Progenitor cell of endocrine pancreas (in vitro differentiated cells): ENCODE measurements around the gene GRID2. TPM values are rescaled to one million over a fixed set of nuclear protein-coding genes. Genes with fewer than 3 reads are reported as not detected.

Experiments used
- DNase-seq: peaks from one replicate; pipeline ENCODE4 v3.0.0; 2021; ENCODE audit warnings: low spot score; ENCODE audit not compliant: unreplicated experiment
- H3K27ac Mint-ChIP-seq: 2 replicates; pipeline ENCODE4 v1.8.0; 2021; ENCODE audit warnings: mild to moderate bottlenecking, moderate library complexity, mixed read lengths
- H3K27me3 Mint-ChIP-seq: 2 replicates; pipeline ENCODE4 v1.8.0; 2021; ENCODE audit warnings: mixed read lengths
- H3K36me3 Mint-ChIP-seq: 2 replicates; pipeline ENCODE4 v1.8.0; 2022; ENCODE audit warnings: mixed read lengths; ENCODE audit not compliant: insufficient read depth
- H3K4me1 Mint-ChIP-seq: 2 replicates; pipeline ENCODE4 v1.8.0; 2021; ENCODE audit warnings: low read depth, mixed read lengths
- H3K4me3 Mint-ChIP-seq: 2 replicates; pipeline ENCODE4 v1.8.0; 2021; ENCODE audit warnings: low read depth, mild to moderate bottlenecking, moderate library complexity, mixed read lengths
- H3K9me3 Mint-ChIP-seq: 2 replicates; pipeline ENCODE4 v1.8.0; 2021; ENCODE audit warnings: low read depth, mixed read lengths
- total RNA-seq: library from RNA; stranded (reverse); gene quantifications from 2 replicates; pipeline ENCODE4 v1.2.1, GENCODE V29; 2021
- TF ChIP-seq, protein P1 (sequence below): fragments of 200-600 bp; sonication (generic); IDR thresholded peaks from one replicate; pipeline ENCODE4 v1.5.0; 2021; ENCODE audit warnings: antibody characterized with exemption, mild to moderate bottlenecking; ENCODE audit not compliant: unreplicated experiment

Gene GRID2
- total RNA-seq, 1 donor from 2014 or later = 0.69 TPM

DNA sequence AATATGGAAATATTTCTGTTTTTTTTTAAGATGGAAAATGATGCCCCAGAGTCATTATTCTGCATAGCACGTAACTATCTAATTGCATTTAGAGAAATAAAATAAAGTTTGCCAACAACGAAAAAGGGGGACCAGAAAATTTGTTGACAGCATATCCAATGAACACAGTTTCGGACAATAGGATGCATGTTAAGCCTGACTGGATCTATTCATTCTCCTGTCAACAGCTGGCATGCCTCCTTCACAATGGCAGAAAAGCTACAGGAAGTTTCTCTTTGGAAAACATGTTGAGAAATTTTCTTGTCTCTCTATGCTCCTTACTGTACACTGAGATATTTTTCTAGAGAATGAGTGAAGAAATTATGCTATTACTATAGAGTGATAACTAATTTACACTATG lies 262.5 kb downstream of the GRID2 start:
- no peak overlapping the region for H3K27ac Mint-ChIP-seq
- no peaks in the 10 kb centered on the region for H3K27me3 Mint-ChIP-seq
- H3K4me1 Mint-ChIP-seq = no peaks in the 10 kb centered on the region
- H3K9me3 Mint-ChIP-seq = peaks cover 22% of the 10 kb centered on the region
- DNase-seq = no peak
- no peak overlapping the region for H3K4me3 Mint-ChIP-seq
- no peaks in the 10 kb centered on the region for H3K36me3 Mint-ChIP-seq
- TF ChIP-seq, protein P1, sequence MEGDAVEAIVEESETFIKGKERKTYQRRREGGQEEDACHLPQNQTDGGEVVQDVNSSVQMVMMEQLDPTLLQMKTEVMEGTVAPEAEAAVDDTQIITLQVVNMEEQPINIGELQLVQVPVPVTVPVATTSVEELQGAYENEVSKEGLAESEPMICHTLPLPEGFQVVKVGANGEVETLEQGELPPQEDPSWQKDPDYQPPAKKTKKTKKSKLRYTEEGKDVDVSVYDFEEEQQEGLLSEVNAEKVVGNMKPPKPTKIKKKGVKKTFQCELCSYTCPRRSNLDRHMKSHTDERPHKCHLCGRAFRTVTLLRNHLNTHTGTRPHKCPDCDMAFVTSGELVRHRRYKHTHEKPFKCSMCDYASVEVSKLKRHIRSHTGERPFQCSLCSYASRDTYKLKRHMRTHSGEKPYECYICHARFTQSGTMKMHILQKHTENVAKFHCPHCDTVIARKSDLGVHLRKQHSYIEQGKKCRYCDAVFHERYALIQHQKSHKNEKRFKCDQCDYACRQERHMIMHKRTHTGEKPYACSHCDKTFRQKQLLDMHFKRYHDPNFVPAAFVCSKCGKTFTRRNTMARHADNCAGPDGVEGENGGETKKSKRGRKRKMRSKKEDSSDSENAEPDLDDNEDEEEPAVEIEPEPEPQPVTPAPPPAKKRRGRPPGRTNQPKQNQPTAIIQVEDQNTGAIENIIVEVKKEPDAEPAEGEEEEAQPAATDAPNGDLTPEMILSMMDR = no peak

DNA sequence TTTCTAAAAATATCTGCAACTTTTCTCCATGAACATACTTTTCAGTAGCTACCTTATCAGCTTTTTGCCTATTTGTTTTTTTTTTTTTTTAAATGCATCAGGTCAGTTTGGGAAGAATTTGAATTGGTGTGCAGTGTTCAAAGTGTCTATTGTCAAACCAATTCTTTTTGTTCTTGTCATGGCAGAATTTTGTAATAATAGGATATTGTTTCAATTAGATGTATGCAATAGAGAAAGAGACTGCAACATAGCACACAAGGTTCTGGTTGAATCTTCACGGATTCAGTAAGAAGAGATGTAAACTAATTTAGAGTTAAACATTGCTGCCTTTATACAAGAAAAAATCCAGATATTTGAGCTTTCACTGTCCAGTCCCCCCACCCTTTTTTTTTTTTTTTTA lies 277.1 kb downstream of the GRID2 start:
- DNase-seq = no peak
- H3K4me3 Mint-ChIP-seq = no peak overlapping the region
- H3K4me1 Mint-ChIP-seq = no peaks in the 10 kb centered on the region
- TF ChIP-seq, protein P1 = no peak
- peaks cover 3% of the 10 kb centered on the region for H3K9me3 Mint-ChIP-seq
- H3K36me3 Mint-ChIP-seq = no peaks in the 10 kb centered on the region
- no peak overlapping the region for H3K27ac Mint-ChIP-seq
- no peaks in the 10 kb centered on the region for H3K27me3 Mint-ChIP-seq

DNA sequence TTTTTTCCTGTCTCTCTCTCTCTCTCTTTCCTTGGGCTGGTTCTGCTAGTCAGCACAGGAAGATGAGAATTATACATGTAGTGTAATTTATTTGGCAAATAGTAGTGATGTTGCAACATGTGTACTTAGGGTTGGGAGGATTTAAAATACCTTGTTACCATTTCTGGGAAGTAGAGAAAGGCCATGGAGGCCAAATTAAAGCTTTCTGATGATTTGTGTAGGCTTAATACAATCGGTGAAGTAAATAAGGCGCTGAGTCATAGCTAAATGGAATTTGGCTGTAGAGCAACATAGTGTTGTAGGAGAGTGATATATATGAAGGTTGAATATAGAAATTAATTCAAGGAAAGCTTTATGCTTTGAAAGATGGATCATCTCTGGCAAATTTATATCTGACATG lies 295.3 kb downstream of the GRID2 start:
- Mint-ChIP-seq H3K36me3 (no peaks in the 10 kb centered on the region), H3K4me3 (no peak overlapping the region), H3K9me3 (no peaks in the 10 kb centered on the region), H3K27ac (no peak overlapping the region), H3K4me1 (no peaks in the 10 kb centered on the region), H3K27me3 (no peaks in the 10 kb centered on the region)
- DNase-seq = no peak
- TF ChIP-seq, protein P1 = no peak

DNA sequence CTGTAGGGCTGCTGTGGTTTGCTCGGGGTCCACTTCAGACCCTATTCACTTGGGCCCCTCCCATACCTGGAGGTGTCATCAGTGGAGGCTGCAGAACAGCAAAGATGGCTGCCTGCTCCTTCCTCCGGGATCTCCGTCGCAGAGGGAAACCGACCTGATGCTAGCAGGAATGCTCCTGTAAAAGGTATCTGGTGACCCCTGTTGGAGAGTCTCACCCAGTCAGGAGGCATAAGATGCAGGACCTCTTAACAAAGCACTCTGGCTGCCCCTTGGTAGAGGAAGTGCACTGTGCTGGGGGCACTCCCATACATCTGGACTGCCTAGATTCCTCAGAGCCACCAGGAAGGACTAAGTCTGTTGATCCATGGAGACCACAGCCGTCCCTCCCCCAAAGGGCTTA lies 296.9 kb downstream of the GRID2 start:
- Mint-ChIP-seq H3K4me1 (no peaks in the 10 kb centered on the region), H3K27me3 (no peaks in the 10 kb centered on the region), H3K9me3 (no peaks in the 10 kb centered on the region), H3K27ac (peak overlapping the region; percentile 30), H3K4me3 (no peak overlapping the region), H3K36me3 (no peaks in the 10 kb centered on the region)
- no peak for DNase-seq
- TF ChIP-seq, protein P1 = no peak

DNA sequence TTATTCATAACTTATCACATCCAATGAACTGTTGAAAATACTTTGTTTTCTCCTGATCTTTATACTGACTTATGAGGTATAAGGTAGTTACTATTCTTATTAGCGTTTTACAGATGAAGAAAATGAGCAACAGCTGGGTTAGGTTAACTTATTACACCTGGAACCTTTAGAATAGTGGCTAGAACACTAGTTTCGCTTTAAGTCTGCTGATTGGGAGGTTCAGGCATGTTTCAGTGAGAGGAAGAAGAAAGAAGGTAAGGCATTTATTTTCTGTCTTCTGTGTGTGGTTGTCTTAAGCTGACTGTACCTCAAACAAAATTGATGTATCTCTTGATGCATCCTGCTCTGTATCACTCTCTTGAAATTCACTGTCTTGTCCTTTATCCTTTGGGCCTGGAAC lies 302.5 kb downstream of the GRID2 start:
- Mint-ChIP-seq H3K27me3 (no peaks in the 10 kb centered on the region), H3K4me1 (no peaks in the 10 kb centered on the region), H3K27ac (no peak overlapping the region), H3K4me3 (no peak overlapping the region), H3K9me3 (no peaks in the 10 kb centered on the region), H3K36me3 (no peaks in the 10 kb centered on the region)
- DNase-seq = no peak
- TF ChIP-seq, protein P1 = no peak
